GM21367 (cell line): ENCODE measurements around the gene HAPLN2.

Experiments
- ATAC-seq: cut with Tn5 transposase; IDR thresholded peaks from one replicate; pipeline ENCODE4 v1.9.1; 2021; ENCODE audit not compliant: unreplicated experiment

Gene HAPLN2

GRCh38 chr1:156643778-156644092, 24.5 kb downstream of the HAPLN2 start:
- ATAC-seq: no peak

DNA sequence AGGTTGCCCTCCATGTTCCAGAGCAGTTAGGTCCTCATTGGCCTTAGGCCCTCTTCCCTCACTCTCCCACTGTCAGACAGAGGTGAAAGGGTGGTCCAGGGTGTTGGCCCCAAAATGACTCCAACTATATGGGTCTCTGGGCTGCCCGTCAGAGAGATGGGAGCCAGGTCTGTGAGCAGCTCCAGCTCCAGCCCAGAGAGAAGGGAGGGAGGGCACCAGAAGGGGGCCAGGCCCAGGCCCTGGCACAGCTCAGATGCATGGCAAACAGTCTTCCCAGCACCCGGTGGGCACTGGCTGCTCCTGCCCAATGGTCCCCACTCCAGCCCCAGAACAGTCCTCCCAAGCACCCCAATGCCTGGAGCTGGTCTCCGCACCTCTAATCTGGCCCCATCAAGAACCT, 24.9 kb downstream of the HAPLN2 start:
- no peak for ATAC-seq

GRCh38 chr1:156644640-156645039, 25.4 kb downstream of the HAPLN2 start:
- ATAC-seq: no peak

DNA sequence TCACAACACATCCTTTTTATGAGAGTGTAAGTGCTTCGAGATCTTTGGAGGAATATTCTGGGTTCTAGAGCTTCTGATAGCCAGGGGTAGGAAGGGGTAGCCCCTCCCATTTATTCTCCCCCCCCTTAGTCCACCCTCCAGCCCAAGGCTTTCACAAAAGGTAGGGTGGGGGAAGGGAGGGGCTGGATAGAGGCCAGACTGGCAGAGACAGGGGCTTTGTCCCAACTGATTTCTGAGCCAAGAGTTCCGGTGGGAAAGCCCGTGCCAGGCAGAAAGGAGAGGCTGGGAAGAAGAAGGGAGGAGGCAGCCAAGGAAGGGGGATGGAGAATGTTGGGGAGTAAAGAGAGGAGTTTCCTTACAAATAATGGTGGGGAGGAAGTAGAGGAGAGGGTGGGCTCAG, 25.8 kb downstream of the HAPLN2 start:
- no peak for ATAC-seq

- ATAC-seq: no peak
These were observed 26.5 kb downstream of the HAPLN2 start for GRCh38 chr1:156645666-156646065.

GRCh38 chr1:156646738-156647211, 27.6 kb downstream of the HAPLN2 start:
- no peak for ATAC-seq

DNA sequence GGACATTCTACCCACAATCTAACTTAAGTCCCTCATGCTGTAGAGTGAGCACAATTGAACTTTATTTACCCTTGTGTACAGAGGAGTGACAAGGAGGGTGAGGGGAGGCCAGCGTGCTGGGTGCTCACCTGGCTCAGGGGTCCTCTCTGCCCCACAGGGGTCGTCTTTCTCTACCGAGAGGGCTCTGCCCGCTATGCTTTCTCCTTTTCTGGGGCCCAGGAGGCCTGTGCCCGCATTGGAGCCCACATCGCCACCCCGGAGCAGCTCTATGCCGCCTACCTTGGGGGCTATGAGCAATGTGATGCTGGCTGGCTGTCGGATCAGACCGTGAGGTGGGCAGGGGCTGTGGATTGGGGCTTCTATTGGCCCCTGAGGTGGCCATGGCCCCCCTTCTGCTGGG, 28.1 kb downstream of the HAPLN2 start:
- ATAC-seq: no peak

- no peak for ATAC-seq
These were observed 29.3 kb downstream of the HAPLN2 start for GRCh38 chr1:156648496-156648895.

- no peak for ATAC-seq
These were observed 29.7 kb downstream of the HAPLN2 start for GRCh38 chr1:156648951-156649350.

DNA sequence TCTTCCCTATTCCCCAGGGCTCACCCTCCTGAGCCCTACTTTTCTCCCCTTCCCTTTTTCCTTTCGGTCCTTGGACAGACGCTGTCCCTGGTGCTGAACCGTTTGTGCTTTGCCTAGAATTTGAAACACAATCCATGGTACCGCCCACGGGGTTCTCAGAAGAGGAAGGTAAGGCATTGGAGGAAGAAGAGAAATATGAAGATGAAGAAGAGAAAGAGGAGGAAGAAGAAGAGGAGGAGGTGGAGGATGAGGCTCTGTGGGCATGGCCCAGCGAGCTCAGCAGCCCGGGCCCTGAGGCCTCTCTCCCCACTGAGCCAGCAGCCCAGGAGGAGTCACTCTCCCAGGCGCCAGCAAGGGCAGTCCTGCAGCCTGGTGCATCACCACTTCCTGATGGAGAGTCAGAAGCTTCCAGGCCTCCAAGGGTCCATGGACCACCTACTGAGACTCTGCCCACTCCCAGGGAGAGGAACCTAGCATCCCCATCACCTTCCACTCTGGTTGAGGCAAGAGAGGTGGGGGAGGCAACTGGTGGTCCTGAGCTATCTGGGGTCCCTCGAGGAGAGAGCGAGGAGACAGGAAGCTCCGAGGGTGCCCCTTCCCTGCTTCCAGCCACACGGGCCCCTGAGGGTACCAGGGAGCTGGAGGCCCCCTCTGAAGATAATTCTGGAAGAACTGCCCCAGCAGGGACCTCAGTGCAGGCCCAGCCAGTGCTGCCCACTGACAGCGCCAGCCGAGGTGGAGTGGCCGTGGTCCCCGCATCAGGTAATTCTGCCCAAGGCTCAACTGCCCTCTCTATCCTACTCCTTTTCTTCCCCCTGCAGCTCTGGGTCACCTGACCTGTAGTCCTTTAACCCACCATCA, 33.1 kb downstream of the HAPLN2 start:
- ATAC-seq: no peak

DNA sequence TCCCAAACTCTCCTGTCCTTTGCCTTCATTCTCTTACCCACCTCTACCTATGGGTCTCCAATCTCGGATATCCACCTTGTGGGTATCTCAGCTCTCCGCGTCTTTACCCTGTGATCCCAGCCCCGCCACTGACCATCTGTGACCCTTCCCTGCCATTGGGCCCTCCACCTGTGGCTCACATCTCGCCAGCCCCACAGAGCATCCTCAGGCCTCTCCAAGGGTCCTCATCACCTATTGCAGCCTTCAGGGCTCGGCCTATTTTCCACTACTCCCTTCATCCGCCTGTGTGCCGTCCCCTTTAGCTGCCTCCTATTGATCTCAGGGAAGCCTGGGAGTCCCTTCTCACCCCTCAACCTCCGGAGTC, 33.8 kb downstream of the HAPLN2 start:
- no peak for ATAC-seq

- ATAC-seq: no peak
These were observed 35.5 kb downstream of the HAPLN2 start for GRCh38 chr1:156654700-156655099.

DNA sequence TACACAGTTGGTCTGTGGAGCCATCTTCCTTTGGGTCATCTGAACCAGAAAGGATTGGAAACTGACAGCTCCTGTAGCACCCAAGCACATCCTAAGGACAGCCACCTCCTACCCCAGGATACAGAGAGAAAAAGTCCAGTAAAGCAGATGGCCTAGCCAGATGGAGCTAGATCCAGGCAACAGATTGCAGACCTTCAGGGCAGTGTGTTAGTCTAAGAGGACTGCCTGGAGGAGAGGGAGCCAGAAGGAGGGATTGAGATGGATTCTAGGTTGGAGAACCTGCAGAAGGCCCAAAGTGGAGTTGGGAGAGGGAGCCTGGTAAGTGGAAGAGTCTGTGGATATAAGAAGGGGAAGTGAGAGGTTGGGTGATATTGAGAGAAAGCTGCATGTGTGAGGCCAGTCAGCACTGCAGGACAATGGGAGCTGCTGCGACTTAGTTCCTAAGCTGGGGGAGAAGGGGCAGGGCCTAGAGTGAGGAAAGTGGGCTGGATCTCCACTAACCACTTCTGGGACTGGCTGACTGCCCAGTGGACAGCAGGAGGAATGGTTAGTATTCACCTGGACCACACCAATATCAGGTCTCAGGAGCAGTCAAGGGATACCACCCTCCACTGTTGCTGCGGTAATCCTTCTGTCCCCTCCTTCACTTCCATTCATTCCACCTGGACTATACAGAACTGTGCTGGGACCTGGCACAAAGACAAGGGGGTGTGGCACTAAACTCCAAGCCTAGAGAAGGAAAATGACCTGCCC, 36.1 kb downstream of the HAPLN2 start:
- ATAC-seq: no peak

- no peak for ATAC-seq
These were observed 36.8 kb downstream of the HAPLN2 start for GRCh38 chr1:156655904-156656516.

DNA sequence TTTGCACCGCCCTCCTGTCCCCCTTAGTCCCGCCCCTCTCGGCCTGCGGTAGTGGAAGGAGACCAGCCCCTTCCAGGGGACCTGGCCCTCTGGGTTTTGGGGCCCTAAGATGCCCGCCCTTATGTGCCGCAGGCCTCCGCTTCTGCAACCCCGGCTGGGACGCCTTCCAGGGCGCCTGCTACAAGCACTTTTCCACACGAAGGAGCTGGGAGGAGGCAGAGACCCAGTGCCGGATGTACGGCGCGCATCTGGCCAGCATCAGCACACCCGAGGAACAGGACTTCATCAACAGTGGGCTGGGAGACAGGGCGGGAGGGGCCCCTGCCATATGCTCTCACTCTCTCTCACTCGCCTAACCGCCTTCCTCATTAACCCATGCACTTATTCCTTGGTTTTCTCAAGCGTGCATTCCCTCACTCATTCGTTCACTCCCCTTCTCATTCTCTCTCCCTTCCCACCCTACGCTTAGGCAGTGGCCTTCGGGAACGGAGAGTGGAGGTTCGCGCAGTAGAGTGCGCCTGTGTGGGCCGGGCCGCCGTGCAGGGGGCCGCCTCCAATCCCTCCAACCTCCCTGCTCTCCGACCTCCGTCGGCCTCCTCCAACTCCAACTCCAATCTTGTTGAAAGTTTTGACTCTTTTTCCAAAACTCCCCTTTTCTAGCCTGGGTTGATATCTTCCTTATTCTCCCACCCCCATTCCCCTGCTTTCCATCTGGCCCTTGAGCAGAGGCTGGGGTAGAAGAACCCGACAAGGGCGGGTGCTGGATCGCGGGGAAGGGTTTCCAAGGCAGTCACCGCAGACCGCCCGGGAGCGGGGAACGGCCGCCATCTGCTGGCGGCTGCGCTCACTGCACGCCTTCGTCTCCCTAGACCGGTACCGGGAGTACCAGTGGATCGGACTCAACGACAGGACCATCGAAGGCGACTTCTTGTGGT, 37.9 kb downstream of the HAPLN2 start:
- no peak for ATAC-seq

- no peak for ATAC-seq
These were observed 38.6 kb downstream of the HAPLN2 start for GRCh38 chr1:156657741-156658319.

DNA sequence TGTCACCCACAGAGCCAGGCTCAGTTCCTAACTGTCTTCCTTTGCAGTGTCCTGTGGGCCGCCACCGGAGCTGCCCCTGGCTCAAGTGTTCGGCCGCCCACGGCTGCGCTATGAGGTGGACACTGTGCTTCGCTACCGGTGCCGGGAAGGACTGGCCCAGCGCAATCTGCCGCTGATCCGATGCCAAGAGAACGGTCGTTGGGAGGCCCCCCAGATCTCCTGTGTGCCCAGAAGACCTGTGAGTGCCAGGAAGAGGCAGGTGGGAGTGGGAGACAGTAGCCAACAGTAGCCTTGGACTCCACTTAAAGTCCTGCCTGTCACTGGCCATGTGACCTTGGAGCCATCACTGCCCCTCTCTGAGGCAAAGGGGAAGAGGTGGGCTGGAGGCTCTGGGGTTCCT, 39.3 kb downstream of the HAPLN2 start:
- no peak for ATAC-seq

GRCh38 chr1:156658945-156659574, 39.8 kb downstream of the HAPLN2 start:
- ATAC-seq: no peak

DNA sequence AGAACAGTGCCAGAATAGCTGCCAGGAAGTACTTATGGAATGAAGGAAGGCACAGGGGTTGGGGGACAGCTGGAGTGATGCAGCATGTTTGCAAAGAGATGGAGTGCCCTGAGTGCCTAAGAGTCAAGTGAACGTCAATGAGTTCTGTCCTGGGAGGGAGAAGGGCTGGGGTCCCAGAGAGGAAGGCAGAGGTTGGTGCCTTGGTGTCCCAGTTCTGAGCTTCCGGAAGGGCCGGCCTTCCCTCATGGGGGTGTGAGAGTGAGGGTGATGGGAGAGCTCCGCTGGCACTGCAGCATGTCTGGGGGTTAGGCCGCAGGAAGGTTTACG, 40.4 kb downstream of the HAPLN2 start:
- no peak for ATAC-seq
